ENCODE data around the gene SP6. TPM values are rescaled to one million over a fixed set of nuclear protein-coding genes. Genes with fewer than 3 reads are reported as not detected.

SP6 gene
- total and polyA plus RNA-seq, 2 of the 8 experiments (the other 6 are each of a cell fraction or from before 2014, with no cell fraction given): 1.2 to 1.5 TPM

DNA sequence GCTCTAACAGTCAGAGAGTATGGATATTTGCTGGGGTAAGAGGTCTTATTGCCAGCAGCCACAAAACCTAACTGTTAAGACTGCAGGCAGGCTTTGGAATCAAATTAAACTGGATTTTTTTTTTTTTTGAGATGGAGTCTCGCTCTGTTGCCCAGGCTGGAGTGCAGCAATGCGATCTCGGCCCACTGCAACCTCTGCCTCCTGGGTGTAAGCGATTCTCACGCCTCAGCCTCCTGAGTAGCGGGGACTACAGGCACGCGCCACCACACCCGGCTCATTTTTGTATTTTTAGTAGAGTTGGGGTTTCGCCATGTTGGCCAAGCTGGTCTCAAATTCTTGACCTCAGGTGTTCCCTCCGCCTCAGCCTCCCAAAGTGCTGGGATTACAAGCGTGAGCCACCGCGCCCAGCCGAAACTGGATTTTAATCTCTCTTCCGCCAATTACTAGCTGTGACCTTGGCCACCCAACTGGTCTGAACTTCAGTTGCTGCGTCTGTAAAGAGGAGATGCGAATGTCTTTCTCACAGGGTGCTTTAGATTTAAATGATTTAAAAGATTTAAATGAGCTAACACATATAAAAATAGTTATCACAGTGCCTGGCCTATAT is 20.5 kb downstream of the SP6 start (continued):
- TF ChIP-seq GTF2F1 (IDR thresholded peaks at IDR 0.05; ENCODE audit: borderline replicate concordance, low read depth, low read length): no peak
- TF ChIP-seq EGR1 (IDR thresholded peaks at IDR 0.05; ENCODE audit: borderline replicate concordance, low read depth, low read length): no peak
- TF ChIP-seq TEAD4 (IDR thresholded peaks at IDR 0.05; ENCODE audit: low read depth, low read length): no peak
- no peak for TF ChIP-seq CTBP2 (IDR thresholded peaks at IDR 0.05; ENCODE audit: borderline replicate concordance, insufficient read depth, insufficient read length, low read length)
- TF ChIP-seq HDAC6 (IDR thresholded peaks at IDR 0.05; ENCODE audit: low read depth, low read length): no peak
- no peak for TF ChIP-seq TAF1 (IDR thresholded peaks at IDR 0.05; ENCODE audit: low read depth, low read length)
- TF ChIP-seq SRF (IDR thresholded peaks at IDR 0.05; ENCODE audit: low read depth, low read length): no peak
- TF ChIP-seq CHD1 (IDR thresholded peaks at IDR 0.05; ENCODE audit: low read depth, low read length): no peak
- TF ChIP-seq SP2 (IDR thresholded peaks at IDR 0.05; ENCODE audit: low read length): no peak

Data from H1 (cell line).